GM23248 (cell line): ENCODE measurements around the gene PARD3B.

Experiments
- EZH2 ChIP-seq: fragments of 200-600 bp; sonication (generic); IDR thresholded peaks from 2 replicates; pipeline ENCODE4 v1.6.1; 2018; ENCODE audit warnings: antibody characterized with exemption, mild to moderate bottlenecking; ENCODE audit not compliant: insufficient read depth, poor library complexity, severe bottlenecking
- EZH2phosphoT487 ChIP-seq: fragments of 200-600 bp; sonication (generic); IDR thresholded peaks from 2 replicates; pipeline ENCODE4 v1.6.1; 2018; ENCODE audit warnings: antibody characterized with exemption, moderate library complexity, mild to moderate bottlenecking, low read depth; ENCODE audit not compliant: insufficient read depth

- TF ChIP-seq EZH2 = no peak
- no peak for TF ChIP-seq EZH2phosphoT487
Observed at GRCh38 chr2:204913312-204913711, 368.0 kb downstream of the PARD3B start.
